Hepatic stellate cell (primary cell): Measurements from ENCODE around the gene MFSD11.
"Not testable (repeated sequence)": the region's sequence is repeated elsewhere in the genome, so short reads cannot be mapped to it uniquely, and the experiment has no call there.

ENCODE experiments used
- DNase-seq: peaks from one replicate; pipeline ENCODE4 v3.0.0; 2011; ENCODE audit warnings: low spot score

The MFSD11 gene

DNA sequence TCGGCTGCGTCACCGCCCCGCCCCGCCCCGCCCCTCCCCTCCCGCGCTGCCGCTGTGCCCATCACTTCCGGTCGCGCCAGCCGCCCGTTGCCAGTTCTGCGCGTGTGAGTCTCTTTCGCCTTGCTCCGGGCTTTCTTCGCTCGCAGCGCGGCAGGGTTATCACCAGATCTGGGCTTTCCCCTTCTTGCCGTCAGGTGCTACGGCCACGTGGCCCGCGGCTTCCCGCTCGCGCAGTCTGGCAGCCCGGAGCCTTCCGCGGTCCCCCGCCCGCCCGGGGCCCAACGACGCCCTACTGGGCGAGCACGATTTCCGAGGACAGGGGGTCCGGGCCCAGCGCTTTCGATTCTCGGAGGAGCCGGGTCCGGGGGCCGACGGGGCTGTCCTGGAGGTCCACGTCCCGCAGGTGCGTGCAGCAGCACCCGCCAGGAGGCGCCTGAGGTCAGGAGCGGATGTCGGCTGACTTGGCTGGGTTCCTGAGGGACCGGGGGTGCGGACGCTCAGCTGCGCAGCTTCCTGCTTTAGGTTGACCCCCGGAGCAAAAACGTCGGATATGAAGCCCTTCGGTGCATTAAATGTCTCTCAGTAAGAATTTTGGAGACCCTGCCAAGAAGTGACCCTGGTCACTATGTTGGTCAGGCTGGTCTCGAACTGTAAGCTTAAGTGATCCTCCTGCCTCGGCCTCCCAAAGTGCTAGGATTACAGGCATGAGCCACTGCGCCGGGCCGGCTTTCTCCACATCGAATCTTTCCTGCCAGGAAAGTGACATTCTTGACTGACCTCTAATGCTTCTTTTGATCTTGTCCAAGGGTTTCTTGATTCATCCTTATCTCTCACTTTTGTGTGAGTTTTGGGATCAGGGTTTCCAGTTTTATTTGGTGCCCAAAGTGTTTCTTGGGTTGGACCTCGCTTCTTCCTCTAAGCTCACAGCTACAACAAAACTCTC, 10.9 kb upstream of the MFSD11 start, which contains the start of gene METTL23:
METTL23 (plus strand) TSS at position 64 of the 943 bp plus-strand sequence. CDS start 2,872 bp downstream, outside the sequence.
- peak; percentile 76 for DNase-seq

GRCh38 chr17:76727745-76728456, 10.0 kb upstream of the MFSD11 start:
- peak; percentile 32 for DNase-seq

DNA sequence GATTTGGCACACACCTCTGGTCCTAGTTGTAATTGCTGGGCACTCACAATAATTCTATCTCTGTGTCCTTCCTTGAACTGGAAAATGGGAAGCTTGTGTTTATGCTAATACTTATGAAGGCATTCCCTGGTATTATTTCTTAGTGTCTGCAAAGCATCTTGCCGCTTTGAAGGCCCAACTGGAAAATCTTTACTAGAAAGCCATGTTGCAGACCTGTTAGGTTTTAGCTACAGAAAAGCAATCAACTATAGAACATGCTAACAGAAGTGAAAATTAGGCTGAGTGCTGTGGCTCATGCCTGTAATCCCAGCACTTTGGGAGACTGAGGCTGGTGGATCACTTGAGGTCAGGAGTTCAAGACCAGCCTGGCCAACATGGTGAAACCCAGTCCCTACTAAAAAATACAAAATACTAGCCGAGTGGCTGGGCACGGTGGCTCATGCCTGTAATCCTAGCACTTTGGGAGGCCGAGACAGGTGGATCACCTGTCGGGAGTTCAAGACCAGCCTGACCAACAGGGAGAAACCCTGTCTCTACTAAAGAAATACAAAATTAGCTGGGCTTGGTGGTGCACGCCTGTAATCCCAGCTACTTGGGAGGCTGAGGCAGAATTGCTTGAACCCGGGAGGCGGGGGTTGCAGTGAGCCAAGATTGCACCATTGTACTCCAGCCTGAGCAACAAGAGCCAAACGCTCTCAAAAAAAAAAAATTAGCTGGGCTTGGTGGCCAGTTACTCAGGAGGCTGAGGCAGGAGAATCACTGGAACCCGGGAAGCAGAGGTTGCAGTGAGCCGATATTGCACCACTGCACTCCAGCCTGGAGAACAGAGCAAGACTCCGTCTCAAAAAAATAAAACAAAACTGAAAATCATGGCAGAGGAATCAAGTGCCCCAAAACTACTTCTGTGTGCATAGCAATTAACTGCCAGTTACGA, 5.9 kb upstream of the MFSD11 start:
- DNase-seq = not testable (repeated sequence)

- no peak for DNase-seq
Observed at GRCh38 chr17:76732734-76733617, 4.9 kb upstream of the MFSD11 start.

DNA sequence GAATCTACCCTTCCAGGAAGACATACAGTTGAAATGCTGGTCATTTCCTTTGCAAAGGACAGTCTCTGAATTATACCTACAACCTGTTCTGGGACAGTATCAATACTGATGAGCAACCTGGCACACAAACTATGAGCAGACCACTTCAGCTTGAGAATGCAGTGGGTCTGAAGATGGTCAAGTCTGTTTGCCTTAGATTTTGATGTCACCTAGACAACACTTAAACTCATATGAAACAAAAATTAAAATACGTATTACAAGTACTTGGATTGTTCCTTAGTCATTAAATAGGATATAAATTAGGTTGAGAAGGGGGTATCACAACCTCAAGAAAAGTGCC, 4.3 kb upstream of the MFSD11 start:
- no peak for DNase-seq

- DNase-seq = no peak
Observed at GRCh38 chr17:76734080-76734840, 3.7 kb upstream of the MFSD11 start.

- DNase-seq = no peak
Observed at GRCh38 chr17:76735006-76735405, 2.9 kb upstream of the MFSD11 start.

- DNase-seq = no peak
Observed at GRCh38 chr17:76735586-76736348, 2.2 kb upstream of the MFSD11 start.

GRCh38 chr17:76736349-76737081, 1.4 kb upstream of the MFSD11 start:
- DNase-seq = peak; percentile 66

GRCh38 chr17:76737082-76737675, 740 bp upstream of the MFSD11 start, which contains the start of gene SRSF2:
Gene SRSF2 (minus strand): TSS chr17:76737331. CDS start chr17:76737160, 171 bp downstream.
- peak; percentile 97 for DNase-seq

DNA sequence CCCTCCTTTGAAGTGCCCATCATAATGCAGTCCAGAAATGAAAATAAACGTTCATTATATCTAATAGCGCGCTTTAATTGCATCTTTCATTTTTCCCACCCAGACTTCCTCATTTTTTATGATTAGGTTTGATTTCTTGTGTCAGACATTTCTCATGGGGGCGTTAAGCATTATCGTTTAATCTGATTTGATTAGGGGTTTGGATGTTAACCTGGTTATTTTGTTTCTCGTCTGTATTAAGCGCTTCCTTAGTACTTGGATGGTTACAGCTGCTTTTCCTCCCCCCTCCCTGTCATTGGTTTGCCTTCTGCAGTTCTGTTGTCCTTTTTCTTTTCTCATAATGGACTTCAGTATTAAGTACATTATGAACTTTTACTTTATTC, 540 bp downstream of the MFSD11 start:
- DNase-seq = no peak

DNA sequence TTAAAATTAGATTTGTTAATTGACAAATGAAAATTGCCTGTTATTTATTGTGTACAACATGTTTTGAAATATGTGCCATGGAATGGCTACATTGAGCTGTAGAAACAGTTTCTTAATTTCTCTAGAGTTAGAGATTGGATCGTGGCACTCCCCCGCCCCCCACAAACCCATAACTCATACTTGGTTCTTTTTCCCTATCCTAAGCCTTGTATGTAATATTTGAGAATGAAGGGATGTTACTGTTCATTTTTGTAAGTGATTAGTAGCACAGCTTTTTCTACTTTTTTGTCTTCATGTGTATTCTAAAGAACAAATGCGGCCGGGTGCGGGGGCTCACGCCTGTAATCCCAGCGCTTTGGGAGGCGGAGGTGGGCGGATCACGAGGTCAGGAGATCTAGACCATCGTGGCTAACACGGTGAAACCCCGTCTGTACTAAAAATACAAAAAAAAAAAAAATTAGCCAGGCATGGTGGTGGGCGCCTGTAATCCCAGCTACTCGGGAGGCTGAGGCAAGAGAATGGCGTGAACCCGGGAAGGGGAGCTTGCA, 1.7 kb downstream of the MFSD11 start:
- DNase-seq = not testable (repeated sequence)

- DNase-seq = peak; percentile 65
Observed at GRCh38 chr17:76740329-76741118, 2.6 kb downstream of the MFSD11 start.

DNA sequence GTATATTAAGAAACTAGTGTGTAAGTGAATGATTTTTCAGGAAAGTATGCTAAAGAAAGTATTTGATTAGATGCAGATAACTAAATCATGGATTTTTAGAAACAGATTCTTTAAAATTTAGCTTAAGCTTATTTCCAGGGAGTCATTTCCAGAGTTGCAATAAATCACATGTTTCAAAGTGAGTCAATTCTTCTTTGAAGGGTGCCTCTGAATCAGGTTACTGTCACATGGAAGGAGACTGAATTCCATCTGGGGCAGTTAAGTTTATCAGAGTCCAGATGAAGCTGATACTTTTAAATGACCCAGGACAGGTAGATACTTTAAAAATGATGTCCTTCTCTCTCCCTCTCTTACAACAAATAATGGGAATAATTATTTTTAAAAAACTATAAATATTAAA, 5.0 kb downstream of the MFSD11 start:
- no peak for DNase-seq

DNA sequence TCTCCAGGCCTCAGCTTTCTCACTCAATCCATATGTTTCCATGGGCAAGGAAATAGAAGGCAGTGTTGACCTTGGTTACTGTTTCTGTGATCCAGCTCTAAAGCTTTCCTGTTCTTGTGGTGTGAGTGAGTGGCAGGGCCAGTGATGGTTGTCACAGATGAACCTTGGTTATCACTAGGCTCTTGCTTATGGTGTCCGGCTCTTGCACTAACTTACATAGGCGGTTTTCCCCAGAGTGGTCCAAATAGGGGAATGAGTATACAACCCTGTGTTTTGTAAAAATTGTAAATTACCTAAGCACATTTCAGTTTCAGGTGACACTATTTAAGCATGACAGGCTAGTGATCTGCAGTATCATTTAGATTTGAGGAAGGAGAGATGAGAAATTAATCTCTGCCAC, 6.8 kb downstream of the MFSD11 start:
- DNase-seq = no peak

- not testable (repeated sequence) for DNase-seq
Observed at GRCh38 chr17:76745785-76746184, 7.9 kb downstream of the MFSD11 start.

DNA sequence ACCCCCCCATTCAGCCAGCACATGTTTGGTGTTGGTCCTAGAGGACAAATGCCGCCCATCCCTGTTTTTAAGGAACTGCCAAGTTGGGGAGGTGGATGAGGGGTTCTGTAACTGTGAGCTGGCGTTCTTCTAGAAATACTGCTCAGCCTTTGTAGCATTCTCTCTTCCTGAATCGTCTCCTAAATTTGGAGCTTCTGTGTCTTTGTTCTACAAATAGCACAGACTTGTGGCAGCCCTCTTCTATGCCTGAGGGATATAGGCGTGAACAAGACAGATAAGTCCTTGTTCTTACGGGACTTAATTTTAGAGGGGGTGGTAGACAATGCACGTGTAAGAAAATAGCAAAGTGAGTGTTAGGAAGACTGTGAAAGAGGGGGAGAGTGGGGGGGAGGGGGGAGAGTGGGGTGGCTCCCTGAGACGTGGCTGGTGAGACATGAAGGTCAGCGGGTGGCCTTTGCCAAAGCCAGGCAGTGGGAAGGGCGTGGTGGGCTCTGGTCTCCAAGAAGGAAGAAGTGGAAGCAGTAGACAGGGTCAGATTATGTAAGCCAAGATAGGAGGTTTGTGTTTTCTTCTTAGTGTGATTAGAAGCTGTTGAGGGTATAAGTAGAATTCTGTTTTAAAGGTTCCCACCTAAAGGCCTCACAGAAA, 9.9 kb downstream of the MFSD11 start:
- no peak for DNase-seq
